HG02970 (cell line): ENCODE measurements around the gene GMPR.
"Not testable (repeated sequence)": the region's sequence is repeated elsewhere in the genome, so short reads cannot be mapped to it uniquely, and the experiment has no call there.

Experiments
- ATAC-seq: cut with Tn5 transposase; IDR thresholded peaks from one replicate; pipeline ENCODE4 v1.9.1; 2021; ENCODE audit warnings: mild to moderate bottlenecking, moderate library complexity, moderate number of reproducible peaks; ENCODE audit not compliant: unreplicated experiment, low FRiP score

The GMPR gene

DNA sequence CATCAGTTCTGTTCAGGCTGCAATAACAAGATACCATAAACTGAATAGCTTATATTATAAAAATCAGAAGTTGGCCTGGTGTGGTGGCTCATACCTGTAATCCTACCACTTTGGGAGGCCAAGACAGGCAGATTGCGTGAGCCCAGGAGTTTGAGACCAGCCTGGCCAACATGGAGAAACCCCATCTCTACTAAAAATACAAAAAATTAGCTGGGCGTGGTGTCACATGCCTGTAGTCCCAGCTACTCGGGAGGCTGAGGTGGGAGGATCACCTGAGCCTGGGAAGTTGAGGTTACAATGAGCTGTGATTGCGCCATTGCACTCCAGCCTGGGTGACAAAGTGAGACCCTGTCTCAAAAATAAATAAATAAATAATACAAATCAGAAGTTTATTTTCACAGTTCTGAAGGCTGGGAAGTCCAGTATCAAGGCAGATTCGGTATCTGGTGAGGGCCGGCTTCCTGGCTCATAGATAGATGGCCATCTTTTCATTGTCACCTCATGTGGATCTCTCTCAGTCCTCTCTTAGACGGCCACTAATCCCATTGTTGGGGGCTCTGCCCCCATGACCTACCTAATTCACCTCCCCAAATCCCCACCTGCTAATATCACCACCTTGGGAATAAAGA is 31.2 kb downstream of the GMPR start:
- ATAC-seq, result not testable (repeated sequence)

DNA sequence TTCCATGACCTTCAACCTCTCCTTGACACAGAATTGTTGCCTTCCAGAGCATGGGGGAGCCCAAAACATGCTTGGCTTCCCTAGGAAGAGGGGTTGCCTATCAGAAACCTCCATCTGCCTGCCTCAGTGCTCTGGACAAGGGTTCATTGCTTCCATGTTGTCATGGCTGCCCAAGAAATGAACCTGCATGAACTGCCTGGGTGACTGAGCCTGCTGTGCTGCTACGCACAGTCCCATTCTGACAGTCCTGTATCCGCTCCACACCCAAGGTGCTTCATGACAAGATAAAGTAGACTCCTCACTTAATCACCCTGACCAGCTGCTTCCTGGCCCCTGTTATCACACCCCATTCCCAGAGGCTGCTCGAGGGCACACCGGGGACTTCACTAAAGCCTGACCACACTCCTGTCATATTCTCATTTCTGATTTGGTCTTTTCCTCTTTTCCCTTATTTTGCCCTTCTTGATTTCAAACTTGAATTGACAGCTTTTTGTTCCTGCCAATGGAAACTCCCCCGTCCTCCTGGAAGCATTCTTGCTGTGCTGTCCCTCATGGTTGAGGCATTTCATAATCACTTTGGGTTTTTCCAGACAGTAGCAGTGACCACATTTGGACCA is 31.9 kb downstream of the GMPR start:
- no peak for ATAC-seq

DNA sequence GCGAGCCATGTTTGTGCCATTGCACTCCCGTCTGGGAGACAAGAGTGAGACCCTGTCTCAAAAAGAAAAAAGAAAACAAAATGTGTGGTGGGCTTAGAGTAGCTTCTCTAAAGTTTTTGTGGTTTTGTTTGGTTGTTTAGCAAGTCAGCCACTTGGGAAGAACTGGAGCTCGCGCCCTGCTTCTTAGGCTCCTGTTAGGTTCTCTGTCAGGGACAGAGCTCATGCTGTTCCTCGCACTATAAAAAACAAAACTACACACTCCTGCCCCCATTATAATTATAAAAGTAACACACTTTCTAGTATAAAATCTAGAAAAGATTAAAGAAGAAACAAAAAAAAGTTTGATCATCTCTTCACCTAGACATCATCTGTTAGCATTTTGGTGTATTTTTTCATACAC is 33.0 kb downstream of the GMPR start:
- ATAC-seq, result no peak

DNA sequence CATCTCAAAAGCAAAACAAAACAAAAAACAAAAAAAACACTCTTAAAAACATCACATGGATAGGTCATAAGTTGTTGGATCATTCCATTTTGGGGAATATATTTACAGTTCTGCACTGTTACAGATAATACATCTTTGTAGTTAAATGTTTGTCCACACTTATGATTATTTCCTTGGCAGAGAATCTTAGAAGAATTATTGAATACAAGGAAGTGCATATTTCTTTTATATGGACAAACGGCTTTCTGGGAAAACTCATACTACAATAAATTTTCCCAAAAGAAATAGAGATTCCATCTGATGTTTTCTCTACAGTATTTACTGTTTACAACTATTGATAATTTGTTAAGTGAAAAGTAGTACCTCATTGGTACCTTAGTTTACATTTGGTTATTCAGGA is 33.8 kb downstream of the GMPR start:
- ATAC-seq, result no peak

- ATAC-seq, result no peak
Observed at GRCh38 chr6:16273256-16273655, 34.9 kb downstream of the GMPR start.

- no peak for ATAC-seq
Observed at GRCh38 chr6:16274483-16274882, 36.1 kb downstream of the GMPR start.

GRCh38 chr6:16274885-16275589 is 36.6 kb downstream of the GMPR start:
- ATAC-seq, result no peak

DNA sequence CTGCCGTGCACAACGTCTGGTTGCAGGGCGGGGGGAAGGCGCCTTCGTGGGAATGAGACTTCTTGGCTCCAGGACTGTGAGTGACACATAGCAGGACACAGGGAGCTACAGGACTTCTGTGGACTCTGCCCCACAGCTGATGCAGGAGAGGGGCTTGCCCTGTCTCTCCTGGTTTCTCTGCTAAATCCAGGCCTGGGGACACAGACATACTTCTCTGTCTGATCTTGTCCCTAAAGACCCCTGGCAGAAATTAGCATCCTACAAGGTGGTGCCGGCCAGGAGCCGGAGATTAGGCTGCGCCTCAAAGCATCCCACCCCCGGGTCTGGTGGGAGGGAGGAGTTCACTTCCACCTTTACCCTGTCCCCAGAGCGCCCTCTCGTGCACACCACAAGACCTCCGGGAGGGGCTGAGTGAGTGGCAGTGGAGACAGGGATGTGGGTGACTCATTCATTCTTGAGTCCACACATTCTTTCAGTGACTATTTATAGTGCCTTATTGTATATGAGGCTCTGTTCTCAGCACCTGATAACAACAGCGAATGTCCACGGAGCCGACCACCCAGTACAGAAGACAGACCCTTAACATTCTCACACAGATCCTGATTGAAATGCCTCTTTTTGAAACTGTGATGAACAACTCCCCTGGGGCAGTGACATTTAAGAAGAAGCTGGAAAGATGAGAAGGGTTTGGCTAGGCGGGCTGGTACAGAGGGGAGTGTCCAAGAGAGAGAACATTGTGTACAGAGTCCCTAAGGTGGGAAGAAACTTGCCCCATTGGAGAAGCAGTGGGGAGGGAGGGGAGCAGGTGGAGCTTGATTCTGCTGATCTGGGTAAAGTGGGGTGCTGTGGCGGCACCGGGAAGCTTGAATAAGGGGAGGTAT is 39.0 kb downstream of the GMPR start:
- no peak for ATAC-seq

DNA sequence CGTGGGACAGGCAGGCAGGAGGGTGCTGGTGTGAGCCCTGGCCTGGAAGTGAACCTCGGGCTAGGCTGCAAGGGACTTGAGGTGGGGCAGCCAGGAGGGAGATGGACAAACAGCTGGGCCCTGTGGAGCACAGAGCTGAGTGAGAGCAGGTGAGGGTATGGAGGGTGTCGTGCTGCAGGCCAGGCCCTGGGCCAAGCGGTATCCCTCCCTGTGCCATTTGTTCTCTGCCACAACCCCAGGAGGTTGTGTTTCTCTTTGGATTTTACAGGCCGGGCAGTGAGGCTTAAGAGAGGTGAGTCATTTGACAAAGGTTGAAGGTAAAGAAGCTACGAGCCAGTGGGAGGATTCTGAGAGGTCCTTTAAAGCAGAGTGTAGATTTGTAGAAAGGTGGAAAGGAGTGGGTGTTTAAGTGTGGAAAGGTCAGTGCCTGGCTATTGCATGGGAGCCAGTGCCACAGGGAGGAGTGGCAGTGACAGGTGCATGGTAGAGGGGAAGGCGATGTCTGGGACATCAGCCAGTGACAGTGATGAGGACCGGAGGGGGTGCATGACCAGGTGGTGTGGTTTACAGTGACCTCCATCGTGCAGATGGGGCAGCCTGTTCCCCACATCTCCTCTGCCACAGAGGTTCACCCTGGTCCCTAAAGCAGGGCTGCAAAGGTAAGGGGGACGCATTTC is 39.8 kb downstream of the GMPR start:
- no peak for ATAC-seq

DNA sequence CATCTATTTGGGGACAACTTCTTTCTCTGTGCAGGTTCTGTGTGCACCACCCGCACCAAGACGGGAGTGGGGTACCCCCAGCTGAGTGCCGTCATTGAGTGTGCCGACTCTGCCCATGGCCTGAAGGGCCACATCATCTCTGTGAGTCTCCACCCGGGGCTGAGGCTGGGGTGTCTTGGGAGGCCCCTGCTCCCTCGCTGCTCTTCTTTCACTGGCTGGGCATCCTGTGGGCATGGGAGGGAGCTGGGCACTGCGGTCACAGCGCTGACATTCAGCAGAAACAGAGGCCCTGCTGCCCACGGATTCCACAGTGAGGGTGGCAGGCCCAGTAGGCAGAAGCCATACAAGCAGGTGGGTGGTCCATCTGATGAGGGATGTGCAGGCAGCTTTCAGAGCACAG is 40.4 kb downstream of the GMPR start:
- ATAC-seq, result no peak

DNA sequence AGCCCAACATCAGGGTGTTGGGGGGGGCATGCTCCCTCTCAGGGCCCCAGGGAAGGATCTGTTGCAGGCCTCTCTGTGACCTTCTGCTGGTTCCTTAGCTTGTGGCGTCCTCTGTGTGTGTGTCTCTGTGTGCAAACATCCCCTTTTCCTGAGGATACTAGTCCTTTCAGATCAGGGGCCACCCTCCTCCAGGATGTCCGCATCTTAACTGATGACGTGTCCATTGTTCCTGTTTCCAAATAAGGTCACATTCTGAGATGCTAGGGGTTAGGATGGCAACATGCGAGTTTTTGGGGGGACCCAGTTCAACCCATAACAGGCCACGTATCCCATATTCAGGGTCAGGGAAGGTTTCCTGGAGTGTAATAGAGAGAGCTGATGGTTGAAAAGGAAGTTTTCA is 40.9 kb downstream of the GMPR start:
- no peak for ATAC-seq

- ATAC-seq, result no peak
Observed at GRCh38 chr6:16282370-16282769, 44.0 kb downstream of the GMPR start.

- ATAC-seq, result no peak
Observed at GRCh38 chr6:16284472-16284871, 46.1 kb downstream of the GMPR start.

DNA sequence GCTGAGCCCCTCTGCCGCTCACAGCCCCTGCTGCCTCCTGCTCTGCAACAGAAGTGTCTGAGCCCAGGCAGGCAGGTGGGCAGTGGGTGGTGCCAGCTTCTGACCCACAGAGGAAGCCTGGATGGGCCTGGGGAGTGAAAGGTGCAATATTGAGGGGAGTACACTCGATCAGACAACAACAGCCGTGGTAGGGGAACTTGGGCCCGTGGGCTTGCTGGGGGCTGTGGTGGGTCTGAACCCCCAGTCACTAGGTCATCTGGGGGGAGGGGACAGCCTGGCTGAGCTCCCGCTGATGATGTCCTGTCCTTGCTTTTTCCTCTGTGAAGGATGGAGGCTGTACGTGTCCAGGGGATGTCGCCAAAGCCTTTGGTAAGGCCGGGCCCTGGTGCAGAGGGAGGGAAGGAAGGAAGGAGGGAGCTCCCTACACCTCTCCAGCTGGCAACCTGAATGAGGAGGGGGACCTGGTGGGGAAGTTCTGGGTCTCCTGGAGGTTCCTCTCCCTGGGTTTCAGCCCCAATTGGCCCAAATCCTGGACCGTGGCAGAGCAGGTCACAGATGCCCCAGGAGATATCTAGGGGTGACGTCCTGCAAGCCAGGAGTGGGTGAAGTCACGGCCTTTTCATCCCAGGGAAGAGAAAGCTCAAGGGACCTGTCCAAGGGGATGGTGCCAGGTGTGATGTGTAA is 47.2 kb downstream of the GMPR start:
- no peak for ATAC-seq

DNA sequence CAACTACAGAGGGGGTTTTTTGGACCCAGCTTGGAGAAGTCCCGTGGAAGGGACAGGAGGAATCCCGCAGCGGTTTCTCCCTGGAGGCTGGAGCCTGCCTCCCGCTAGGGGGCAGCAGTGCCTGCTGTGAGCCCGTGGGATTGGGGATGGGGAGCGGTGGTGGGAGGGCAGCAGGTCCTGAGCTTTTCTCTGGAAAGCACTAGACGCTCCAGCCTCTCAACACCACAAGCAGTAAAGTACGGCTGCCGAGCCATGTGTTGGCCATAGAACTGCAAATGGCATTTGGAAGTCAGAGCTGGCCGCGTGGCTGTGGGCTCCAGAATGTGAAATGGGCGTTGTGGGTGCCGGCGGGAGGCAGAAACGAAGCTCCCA is 47.8 kb downstream of the GMPR start:
- ATAC-seq, result no peak

- ATAC-seq, result no peak
Observed at GRCh38 chr6:16288163-16288562, 49.8 kb downstream of the GMPR start.

GRCh38 chr6:16291739-16292138 is 53.4 kb downstream of the GMPR start:
- no peak for ATAC-seq

- ATAC-seq, result no peak
Observed at GRCh38 chr6:16292432-16292831, 54.0 kb downstream of the GMPR start.

GRCh38 chr6:16292942-16293341 is 54.6 kb downstream of the GMPR start:
- ATAC-seq, result no peak

- no peak for ATAC-seq
Observed at GRCh38 chr6:16294371-16294770, 56.0 kb downstream of the GMPR start.
